K562 (cell line): Measurements from ENCODE around the gene GAL3ST2. TPM values are rescaled to one million over a fixed set of nuclear protein-coding genes. Genes with fewer than 3 reads are reported as not detected.
A peak's percentile ranks its signal among the peaks of the same experiment; 100 is the strongest.

ENCODE experiments used
- ATAC-seq: fragments of 200-7000 bp; cut with Tn5 transposase; 3 replicates; pipeline ENCODE4 v1.9.1; 2020; ENCODE audit warnings: moderate library complexity
- BruUV-seq: library from RNA; stranded (reverse); fragments of 400-500 nt; replicated peaks from 2 replicates; lab custom pipeline; 2021; lab: Mats Ljungman, UMichigan
- CTCF ChIA-PET: fragments of 300-600 bp; formaldehyde crosslinking; extraction: SDS; loops from one replicate; lab custom pipeline; 2021; ENCODE audit warnings: low intra/inter-chr PET ratio; lab: Yijun Ruan, JAX
- POLR2A ChIA-PET: fragments of 300-600, 350-650 bp; sonication (Branson Sonifier 250); formaldehyde crosslinking; extraction: SDS; loops from one replicate; lab custom pipeline; 2021; ENCODE audit warnings: antibody characterized with exemption, inconsistent platforms; lab: Yijun Ruan, JAX
- DNase-seq, 4 experiments: peaks; one replicate each; pipeline versions ENCODE4 v3.0.0 to v3.0.0-alpha.2; 2011 to 2018; ENCODE audit warnings: low spot score in 3 of 4, mixed read lengths in 3 of 4; ENCODE audit errors: extremely low read depth in 1 of 4
- FAIRE-seq: peaks from 2 replicates; lab custom pipeline; 2011; peaks lifted over from hg19 to GRCh38; lab: Jason Lieb, UNC
- H2AFZ ChIP-seq: 2 replicates; pipeline ENCODE4 v1.6.0; 2011; ENCODE audit warnings: low read depth, low read length, control low read depth, inconsistent platforms
- H3K27ac ChIP-seq: fragments of 200-600 bp; 3 replicates; pipeline ENCODE4 v1.8.0; 2011; ENCODE audit warnings: low read depth, mild to moderate bottlenecking, control low read depth, inconsistent platforms, low read length, moderate library complexity, mixed read lengths; ENCODE audit errors: extremely low read depth
- H3K27me3 ChIP-seq, 2 experiments: fragments of 300-600 bp in 1 of 2; 2 replicates in 1 of 2; 3 replicates in 1 of 2; pipeline versions ENCODE4 v1.6.0 to v1.8.0; 2011; ENCODE audit warnings: inconsistent platforms in 2 of 2, low read length in 2 of 2, mild to moderate bottlenecking in 1 of 2, mixed read lengths in 1 of 2, moderate library complexity in 1 of 2; ENCODE audit not compliant: control insufficient read depth in 2 of 2, insufficient read depth in 2 of 2
- H3K36me3 ChIP-seq: fragments of 300-600 bp; 3 replicates; pipeline ENCODE4 v1.8.0; 2011; ENCODE audit warnings: mild to moderate bottlenecking, low read length, inconsistent platforms; ENCODE audit not compliant: control insufficient read depth, insufficient read depth
- H3K4me1 ChIP-seq, 2 experiments: fragments of 200-600 bp in 1 of 2; replicated peaks in 1 of 2; 2 replicates in 1 of 2; 3 replicates in 1 of 2; pipeline versions ENCODE4 v1.5.1 to v1.8.0; 2011; ENCODE audit warnings: inconsistent platforms in 2 of 2, low read length in 2 of 2, mild to moderate bottlenecking in 1 of 2, mixed read lengths in 1 of 2, moderate library complexity in 1 of 2; ENCODE audit not compliant: control insufficient read depth in 2 of 2, insufficient read depth in 2 of 2
- H3K4me2 ChIP-seq: 2 replicates; pipeline ENCODE4 v1.6.1; 2011; ENCODE audit warnings: low read length, control low read depth, inconsistent platforms, mixed read lengths; ENCODE audit not compliant: insufficient read depth
- H3K4me3 ChIP-seq: fragments of 200-600 bp; sonication (generic), shearing (Covaris generic); 2 replicates; pipeline ENCODE4 v1.5.1; 2016; ENCODE audit warnings: control low read depth, inconsistent platforms
- H3K79me2 ChIP-seq: fragments of 200-600 bp; 3 replicates; pipeline ENCODE4 v1.8.0; 2011; ENCODE audit warnings: low read length, inconsistent platforms; ENCODE audit not compliant: control insufficient read depth, insufficient read depth
- H3K9ac ChIP-seq, 2 experiments: 2 replicates each; pipeline versions ENCODE4 v1.6.0 to v1.6.1; 2011; ENCODE audit warnings: low read depth in 2 of 2, low read length in 2 of 2, control low read depth in 1 of 2, inconsistent platforms in 1 of 2, mild to moderate bottlenecking in 1 of 2, mixed read lengths in 1 of 2; ENCODE audit not compliant: insufficient read depth in 1 of 2
- H3K9me1 ChIP-seq: one replicate; pipeline ENCODE4 v1.6.0; 2011; ENCODE audit warnings: inconsistent platforms, mild to moderate bottlenecking, low read length, moderate library complexity; ENCODE audit not compliant: control insufficient read depth, insufficient read depth
- H3K9me3 ChIP-seq: replicated peaks from 2 replicates; pipeline ENCODE4 v1.5.1; 2011; ENCODE audit warnings: low read depth, low read length, inconsistent platforms; ENCODE audit not compliant: control insufficient read depth, insufficient read depth
- H4K20me1 ChIP-seq: replicated peaks from 2 replicates; pipeline ENCODE4 v1.6.1; 2011; ENCODE audit warnings: low read length, inconsistent platforms, mixed read lengths; ENCODE audit not compliant: control insufficient read depth, insufficient read depth
- HNRNPL ChIP-seq: fragments of 200-400 bp; formaldehyde crosslinking; IDR thresholded peaks from 2 replicates; pipeline ENCODE4 v1.6.1; 2017; ENCODE audit warnings: low read depth, mild to moderate bottlenecking, low read length
- MTA1 ChIP-seq: fragments of 450-650 bp; IDR thresholded peaks from 2 replicates; pipeline ENCODE4 v1.6.1; 2017; ENCODE audit warnings: borderline replicate concordance
- WGBS: fragments of 100-300 bp; shearing (Covaris generic); methylation state at CpG from one replicate; pipeline ENCODE4 v1.1.6; 2016; ENCODE audit warnings: low coverage, mixed read lengths; ENCODE audit not compliant: insufficient coverage; ENCODE audit errors: missing lambda C conversion rate; 5-methylcytosine and 5-hydroxymethylcytosine counted together
- in situ Hi-C: fragments of 300-500 bp; cut with MboI; formaldehyde crosslinking; loops from 4 replicates; pipeline ENCODE4 v1.15.0; 2018; ENCODE audit warnings: inconsistent platforms, mixed read lengths
- intact Hi-C: fragments of 100-400 bp; cut with micrococcal nuclease; formaldehyde crosslinking; loops from 2 replicates; pipeline ENCODE4 v1.14.2; 2022
- polyA plus RNA-seq, 8 experiments: library from polyadenylated mRNA; depleted of rRNA in 4 of 8; stranded (reverse) in 5 of 8; unstranded in 3 of 8; fragments of >200 nt; fragmentation: Nextera tagmentation in 2 of 8; fragmentation: Illumina TruSeq in 1 of 8; extraction: Ambion mirVana in 2 of 8; extraction: Trizol in 1 of 8; gene quantifications; 2 replicates each; pipeline versions ENCODE4 v1.2.1 to v1.2.3, GENCODE V29; 2011 to 2014; ENCODE audit warnings: inconsistent platforms in 1 of 8, missing spikeins in 1 of 8
- total RNA-seq, 7 experiments: library from RNA; depleted of rRNA in 6 of 7; stranded (reverse); fragments of >200 nt in 6 of 7; fragmentation: Illumina TruSeq in 2 of 7; extraction: Trizol in 2 of 7; gene quantifications; 2 replicates each; pipeline versions ENCODE4 v1.2.1 to v1.2.3, GENCODE V29; 2011 to 2021; ENCODE audit warnings: low replicate concordance in 1 of 7

The GAL3ST2 gene
- total and polyA plus RNA-seq, 9 of the 15 experiments (the other 6 are each of a cell fraction or from before 2014, with no cell fraction given): 0.42 TPM; not detected in 8

GRCh38 chr2:241814643-241815476 is 38.2 kb downstream of the GAL3ST2 start:
- no peak overlapping the region for H2AFZ ChIP-seq
- WGBS: 60% methylated on average over 10 of the region's 52 CpGs
- peak overlapping the region in 1 of 2 experiments; percentile 6; a peak in 2 of 4 replicates for H3K9ac ChIP-seq
- H4K20me1 ChIP-seq: no peaks in the 10 kb centered on the region
- intact Hi-C loops (no loop called here), in situ Hi-C loops (no loop called here)
- H3K9me3 ChIP-seq: no peaks in the 10 kb centered on the region
- ChIA-PET POLR2A (no interaction called here), CTCF (no interaction called here)
- peaks cover 0 to 71% of the 10 kb centered on the region in 2 experiments; a peak in 3 of 5 replicates for H3K4me1 ChIP-seq
- FAIRE-seq (no peak), ATAC-seq (no peak; the same call in 2 of the 3 replicates), DNase-seq (no peak)
- H3K79me2 ChIP-seq: no peaks in the 10 kb centered on the region
- H3K27me3 ChIP-seq: no peaks in the 10 kb centered on the region
- H3K36me3 ChIP-seq: no peaks in the 10 kb centered on the region
- no peak overlapping the region for H3K4me2 ChIP-seq
- TF ChIP-seq MTA1 (no peak), HNRNPL (peak; percentile 51; the same call in 1 of the 2 replicates)
- no peak overlapping the region for H3K27ac ChIP-seq
- BruUV-seq: no TSS peak
- no peak overlapping the region for H3K4me3 ChIP-seq
- no peaks in the 10 kb centered on the region for H3K9me1 ChIP-seq
